Mesodermal cell (in vitro differentiated cells): Measurements from ENCODE around the gene E2F4.

Experiments
- H3K27ac ChIP-seq: 2 replicates; pipeline ENCODE4 v1.7.0; 2013; ENCODE audit warnings: mild to moderate bottlenecking, low read depth, low read length, moderate library complexity; ENCODE audit not compliant: severe bottlenecking
- H3K36me3 ChIP-seq: 2 replicates; pipeline ENCODE4 v1.7.1; 2013; ENCODE audit warnings: mild to moderate bottlenecking, low read length, moderate library complexity; ENCODE audit not compliant: control insufficient read depth, insufficient read depth
- H3K4me1 ChIP-seq: one replicate; pipeline ENCODE4 v1.7.1; 2013; ENCODE audit warnings: mild to moderate bottlenecking, low read length; ENCODE audit not compliant: insufficient read depth, control insufficient read depth, poor library complexity, severe bottlenecking
- H3K4me3 ChIP-seq: 2 replicates; pipeline ENCODE4 v1.7.0; 2013; ENCODE audit warnings: low read length, control low read depth, mild to moderate bottlenecking; ENCODE audit not compliant: insufficient read depth, poor library complexity, severe bottlenecking; ENCODE audit errors: extremely low read depth
- H3K9me3 ChIP-seq: 2 replicates; pipeline ENCODE4 v1.7.1; 2013; ENCODE audit warnings: mild to moderate bottlenecking, low read length, moderate library complexity; ENCODE audit not compliant: control insufficient read depth
- WGBS, 2 experiments: methylation state at CpG; one replicate each; pipeline ENCODE4 v1.1.5; 2013; ENCODE audit warnings: missing lambda C conversion rate in 2 of 2; ENCODE audit not compliant: insufficient coverage in 2 of 2; 5-methylcytosine and 5-hydroxymethylcytosine counted together

Gene E2F4

GRCh38 chr16:67229906-67230808 lies 38.2 kb downstream of the E2F4 start:
- Histone ChIP-seq H3K4me3 (no peak overlapping the region), H3K27ac (no peak overlapping the region), H3K9me3 (no peaks in the 10 kb centered on the region), H3K36me3 (peaks cover 71% of the 10 kb centered on the region), H3K4me1 (peaks cover 10% of the 10 kb centered on the region)
- 97% methylated on average over 27 to 30 of the region's 32 CpGs for WGBS, 2 experiments

- 95 to 97% methylated on average over 8 to 12 of the region's 12 CpGs for WGBS, 2 experiments
- Histone ChIP-seq H3K4me1 (peaks cover 8% of the 10 kb centered on the region), H3K27ac (no peak overlapping the region), H3K4me3 (no peak overlapping the region), H3K9me3 (no peaks in the 10 kb centered on the region), H3K36me3 (peaks cover 80% of the 10 kb centered on the region)
Measured at GRCh38 chr16:67230809-67231660, 39.1 kb downstream of the E2F4 start.

- WGBS, 2 experiments = 88 to 95% methylated on average over 5 to 6 of the region's 7 CpGs
- Histone ChIP-seq H3K36me3 (peaks cover 97% of the 10 kb centered on the region), H3K27ac (no peak overlapping the region), H3K4me1 (no peaks in the 10 kb centered on the region), H3K4me3 (no peak overlapping the region), H3K9me3 (no peaks in the 10 kb centered on the region)
Measured at GRCh38 chr16:67233596-67233995, 41.6 kb downstream of the E2F4 start.

GRCh38 chr16:67234180-67234597 lies 42.2 kb downstream of the E2F4 start:
- Histone ChIP-seq H3K4me3 (no peak overlapping the region), H3K4me1 (no peaks in the 10 kb centered on the region), H3K9me3 (no peaks in the 10 kb centered on the region), H3K27ac (no peak overlapping the region), H3K36me3 (peaks cover 97% of the 10 kb centered on the region)
- WGBS, 2 experiments = 88 to 98% methylated on average over 8 to 9 of the region's 10 CpGs

GRCh38 chr16:67235816-67236562 lies 44.0 kb downstream of the E2F4 start:
- peaks cover 14% of the 10 kb centered on the region for H3K4me1 ChIP-seq
- no peaks in the 10 kb centered on the region for H3K9me3 ChIP-seq
- peaks cover 87% of the 10 kb centered on the region for H3K36me3 ChIP-seq
- no peak overlapping the region for H3K4me3 ChIP-seq
- H3K27ac ChIP-seq = no peak overlapping the region
- 87 to 96% methylated on average over 14 to 17 of the region's 17 CpGs for WGBS, 2 experiments

- H3K4me1 ChIP-seq = peaks cover 20% of the 10 kb centered on the region
- H3K9me3 ChIP-seq = no peaks in the 10 kb centered on the region
- no peak overlapping the region for H3K27ac ChIP-seq
- peaks cover 79% of the 10 kb centered on the region for H3K36me3 ChIP-seq
- no peak overlapping the region for H3K4me3 ChIP-seq
- 95 to 96% methylated on average over 28 to 36 of the region's 50 CpGs for WGBS, 2 experiments
Measured at GRCh38 chr16:67236563-67237395, 44.8 kb downstream of the E2F4 start.

GRCh38 chr16:67237396-67238277 lies 45.7 kb downstream of the E2F4 start:
- WGBS, 2 experiments = 90 to 95% methylated on average over 9 to 10 of the region's 16 CpGs
- H3K9me3 ChIP-seq = no peaks in the 10 kb centered on the region
- peaks cover 74% of the 10 kb centered on the region for H3K36me3 ChIP-seq
- no peak overlapping the region for H3K4me3 ChIP-seq
- H3K4me1 ChIP-seq = peaks cover 28% of the 10 kb centered on the region
- no peak overlapping the region for H3K27ac ChIP-seq

GRCh38 chr16:67238278-67238575 lies 46.3 kb downstream of the E2F4 start:
- peaks cover 71% of the 10 kb centered on the region for H3K36me3 ChIP-seq
- peaks cover 34% of the 10 kb centered on the region for H3K4me1 ChIP-seq
- no peak overlapping the region for H3K27ac ChIP-seq
- no peaks in the 10 kb centered on the region for H3K9me3 ChIP-seq
- WGBS, 2 experiments = 80 to 90% methylated on average over 1 to 2 of the region's 3 CpGs
- H3K4me3 ChIP-seq = no peak overlapping the region

- no peaks in the 10 kb centered on the region for H3K9me3 ChIP-seq
- peaks cover 68% of the 10 kb centered on the region for H3K36me3 ChIP-seq
- no peak overlapping the region for H3K4me3 ChIP-seq
- H3K27ac ChIP-seq = no peak overlapping the region
- peaks cover 41% of the 10 kb centered on the region for H3K4me1 ChIP-seq
- 100% methylated on average over 6 of the region's 9 CpGs for WGBS, 2 experiments
Measured at GRCh38 chr16:67238806-67239470, 47.0 kb downstream of the E2F4 start.
